Endothelial cell of umbilical vein (primary cell): ENCODE data around the gene RNF151. TPM values are rescaled to one million over a fixed set of nuclear protein-coding genes. Genes with fewer than 3 reads are reported as not detected.

ENCODE experiments used
- BruUV-seq: library from RNA; stranded (reverse); fragments of 400-500 nt; replicated peaks from 2 replicates; lab custom pipeline; 2021; lab: Mats Ljungman, UMichigan
- CTCF ChIA-PET: fragments of 300-600, 350-600 bp; sonication (Branson Sonifier 250); formaldehyde crosslinking; loops from one replicate; lab custom pipeline; 2021; ENCODE audit warnings: antibody characterized with exemption, inconsistent platforms; lab: Charles Lee
- POLR2A ChIA-PET: fragments of 300-600, 350-600 bp; sonication (Branson Sonifier 250); formaldehyde crosslinking; loops from one replicate; lab custom pipeline; 2021; ENCODE audit warnings: antibody characterized with exemption, inconsistent platforms; lab: Charles Lee
- DNase-seq: peaks from one replicate; pipeline ENCODE4 v3.0.0-alpha.2; 2011; ENCODE audit warnings: low read depth, low spot score
- FAIRE-seq: peaks from 2 replicates; lab custom pipeline; 2011; peaks lifted over from hg19 to GRCh38; lab: Jason Lieb, UNC
- H2AFZ ChIP-seq: 2 replicates; pipeline ENCODE4 v1.6.0; 2012; ENCODE audit warnings: low read depth, low read length, control low read depth, inconsistent platforms
- H3K27ac ChIP-seq: 2 replicates; pipeline ENCODE4 v1.5.1; 2011; ENCODE audit warnings: low read depth, mild to moderate bottlenecking, control low read depth, low read length, moderate library complexity; ENCODE audit not compliant: insufficient read depth
- H3K27me3 ChIP-seq, 2 experiments: 2 replicates each; pipeline versions ENCODE4 v1.6.0 to v1.6.1; 2011; ENCODE audit warnings: low read length in 2 of 2, mixed read lengths in 1 of 2; ENCODE audit not compliant: control insufficient read depth in 2 of 2, insufficient read depth in 2 of 2
- H3K36me3 ChIP-seq, 2 experiments: 2 replicates in 1 of 2; 3 replicates in 1 of 2; pipeline ENCODE4 v1.5.1; 2011; ENCODE audit warnings: low read length in 2 of 2, mild to moderate bottlenecking in 1 of 2, moderate library complexity in 1 of 2; ENCODE audit not compliant: control insufficient read depth in 2 of 2, insufficient read depth in 2 of 2; ENCODE audit errors: extremely low read depth in 1 of 2
- H3K4me1 ChIP-seq: 3 replicates; pipeline ENCODE4 v1.5.1; 2011; ENCODE audit warnings: mild to moderate bottlenecking, low read length; ENCODE audit not compliant: control insufficient read depth, insufficient read depth; ENCODE audit errors: extremely low read depth
- H3K4me2 ChIP-seq: 2 replicates; pipeline ENCODE4 v1.6.1; 2011; ENCODE audit warnings: low read length, control low read depth, mixed read lengths; ENCODE audit not compliant: insufficient read depth
- H3K4me3 ChIP-seq, 3 experiments: fragments of 200-600 bp in 1 of 3; sonication (generic), shearing (Covaris generic) in 1 of 3; replicated peaks in 1 of 3; 2 replicates each; pipeline ENCODE4 v1.5.1; 2011 to 2016; ENCODE audit warnings: control low read depth in 3 of 3, low read length in 3 of 3, mild to moderate bottlenecking in 2 of 3, inconsistent platforms in 1 of 3, low read depth in 1 of 3, moderate library complexity in 1 of 3; ENCODE audit not compliant: insufficient read depth in 1 of 3
- H3K79me2 ChIP-seq: 2 replicates; pipeline ENCODE4 v1.6.0; 2012; ENCODE audit warnings: low read length, inconsistent platforms; ENCODE audit not compliant: control insufficient read depth, insufficient read depth
- H3K9ac ChIP-seq: replicated peaks from 2 replicates; pipeline ENCODE3; 2011; ENCODE audit warnings: low read length, control low read depth; ENCODE audit not compliant: insufficient read depth; ENCODE audit errors: extremely low read depth
- H3K9me1 ChIP-seq: replicated peaks from 3 replicates; pipeline ENCODE4 v1.6.0; 2011; ENCODE audit warnings: mild to moderate bottlenecking, low read length; ENCODE audit not compliant: control insufficient read depth, insufficient read depth; ENCODE audit errors: extremely low read depth
- H3K9me3 ChIP-seq: replicated peaks from 2 replicates; pipeline ENCODE4 v1.5.1; 2012; ENCODE audit warnings: low read length, inconsistent platforms; ENCODE audit not compliant: control insufficient read depth, insufficient read depth
- H4K20me1 ChIP-seq: replicated peaks from 2 replicates; pipeline ENCODE3; 2011; ENCODE audit warnings: mild to moderate bottlenecking, low read length; ENCODE audit not compliant: control insufficient read depth, insufficient read depth; ENCODE audit errors: extremely low read depth
- EZH2 ChIP-seq: IDR thresholded peaks from 2 replicates; pipeline ENCODE4 v1.6.1; 2012; ENCODE audit warnings: borderline replicate concordance, low read depth, mild to moderate bottlenecking, moderate library complexity, low read length, inconsistent platforms; ENCODE audit not compliant: severe bottlenecking
- FOS ChIP-seq: IDR thresholded peaks from 2 replicates; pipeline ENCODE4 v1.6.1; 2011; ENCODE audit warnings: mild to moderate bottlenecking, low read length, moderate library complexity, borderline replicate concordance; ENCODE audit not compliant: insufficient read depth
- GATA2 ChIP-seq: IDR thresholded peaks from 2 replicates; pipeline ENCODE4 v1.7.0; 2011; ENCODE audit warnings: low read depth, mild to moderate bottlenecking, moderate library complexity, mixed read lengths, low read length; ENCODE audit not compliant: insufficient read length, insufficient read depth
- JUN ChIP-seq: IDR thresholded peaks from 2 replicates; pipeline ENCODE4 v1.6.1; 2011; ENCODE audit warnings: borderline replicate concordance, low read depth; ENCODE audit not compliant: insufficient read length, insufficient read depth
- MAX ChIP-seq: IDR thresholded peaks from 2 replicates; pipeline ENCODE4 v1.6.1; 2011; ENCODE audit not compliant: insufficient read depth, insufficient read length
- MYC ChIP-seq: IDR thresholded peaks from one replicate; pipeline ENCODE4 v1.6.1; 2011; ENCODE audit warnings: mild to moderate bottlenecking, low read depth, low read length
- POLR2A ChIP-seq: IDR thresholded peaks from 2 replicates; pipeline ENCODE4 v1.6.1; 2012; ENCODE audit warnings: low read depth, mild to moderate bottlenecking, control low read depth, low read length
- POLR2AphosphoS5 ChIP-seq: IDR thresholded peaks from 2 replicates; pipeline ENCODE4 v1.6.1; 2012; ENCODE audit warnings: low read depth, mild to moderate bottlenecking, control low read depth, low read length, moderate library complexity; ENCODE audit not compliant: insufficient read depth
- dilution Hi-C: fragments of 300-500 bp; cut with MboI; formaldehyde crosslinking; loops from one replicate; pipeline ENCODE4 v1.15.0; 2019; ENCODE audit warnings: low sequenced_read_pairs; ENCODE audit not compliant: extremely low pct_ligation_motif_present
- intact Hi-C: fragments of 100-400 bp; cut with micrococcal nuclease; formaldehyde crosslinking; loops from one replicate; pipeline ENCODE4 v1.10.0; 2022
- polyA plus RNA-seq, 4 experiments: library from polyadenylated mRNA; depleted of rRNA in 3 of 4; stranded (reverse) in 3 of 4; unstranded in 1 of 4; fragments of >200 nt; gene quantifications; 2 replicates each; pipeline versions ENCODE4 v1.2.1 to v1.2.3, GENCODE V29; 2011 to 2012; ENCODE audit warnings: missing spikeins in 1 of 4
- total RNA-seq: library from RNA; stranded (reverse); gene quantifications from 2 replicates; pipeline ENCODE4 v1.2.3, GENCODE V29; 2021
- TF ChIP-seq, protein P1 (sequence below), 2 donors: IDR thresholded peaks; 1 replicate in 1 of 2; 2 replicates in 1 of 2; pipeline ENCODE4 v1.5.1; 2011; ENCODE audit warnings: low read length in 2 of 2, mild to moderate bottlenecking in 2 of 2, moderate library complexity in 2 of 2, control low read depth in 1 of 2, inconsistent platforms in 1 of 2, low read depth in 1 of 2; ENCODE audit not compliant: insufficient read depth in 1 of 2; ENCODE audit errors: extremely low read depth in 1 of 2

RNF151 gene
- total and polyA plus RNA-seq, 2 donors (not counting 3 experiments of a cell fraction or from before 2014, with no cell fraction given) = not detected

DNA sequence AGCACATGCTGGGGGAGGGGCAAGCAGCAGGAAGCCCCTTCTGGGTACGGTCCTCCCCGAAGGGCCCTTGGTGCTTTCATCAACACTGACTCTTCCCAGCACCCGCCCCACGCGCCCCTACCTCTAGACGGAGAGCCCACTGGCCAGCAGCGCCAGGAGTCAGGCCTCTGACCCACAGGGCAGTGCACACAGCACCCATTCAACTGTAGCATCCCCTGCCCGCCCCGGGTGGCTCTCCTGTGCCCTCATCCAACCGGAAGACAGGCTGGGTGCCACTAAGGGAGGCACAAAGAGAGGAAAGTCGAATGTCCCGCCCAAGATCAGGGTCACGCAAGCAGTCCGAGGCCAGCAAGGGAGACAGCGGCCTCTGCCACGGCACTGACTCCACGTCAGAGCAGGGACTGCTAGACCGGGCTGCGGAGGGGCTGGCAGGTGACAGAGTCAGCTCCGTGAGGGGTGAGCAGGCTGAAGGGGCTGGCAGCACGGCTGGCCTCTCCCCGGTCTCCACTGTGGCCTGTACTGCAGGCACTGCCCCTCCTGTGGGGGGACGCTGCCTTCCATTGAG lies 33.5 kb upstream of the RNF151 start:
- BruUV-seq = no TSS peak
- Histone ChIP-seq H2AFZ (no peak overlapping the region), H3K27me3 (no peaks in the 10 kb centered on the region), H3K9me1 (no peaks in the 10 kb centered on the region), H3K79me2 (no peaks in the 10 kb centered on the region), H3K4me2 (no peak overlapping the region), H3K9me3 (no peaks in the 10 kb centered on the region), H3K27ac (no peak overlapping the region), H3K36me3 (peaks cover 0 to 1% of the 10 kb centered on the region in 2 experiments), H3K4me3 (no peak overlapping the region), H4K20me1 (no peaks in the 10 kb centered on the region), H3K4me1 (no peaks in the 10 kb centered on the region), H3K9ac (no peak overlapping the region)
- intact Hi-C loops = no loop called here
- DNase-seq (no peak), FAIRE-seq (no peak)
- dilution Hi-C loops = no loop called here
- ChIA-PET CTCF (no interaction called here), POLR2A (no interaction called here)
- TF ChIP-seq FOS = no peak

- Histone ChIP-seq H3K9me3 (no peaks in the 10 kb centered on the region), H3K36me3 (peaks cover 0 to 15% of the 10 kb centered on the region in 2 experiments), H4K20me1 (no peaks in the 10 kb centered on the region), H3K4me3 (no peak overlapping the region), H3K27ac (no peak overlapping the region), H3K79me2 (no peaks in the 10 kb centered on the region), H2AFZ (no peak overlapping the region), H3K4me1 (peaks cover 4% of the 10 kb centered on the region), H3K27me3 (no peaks in the 10 kb centered on the region), H3K9ac (no peak overlapping the region), H3K4me2 (no peak overlapping the region), H3K9me1 (no peaks in the 10 kb centered on the region)
- dilution Hi-C loops (no loop called here), intact Hi-C loops (no loop called here)
- DNase-seq (no peak), FAIRE-seq (no peak)
- ChIA-PET POLR2A (no interaction called here), CTCF (no interaction called here)
- TF ChIP-seq MAX (no peak), JUN (no peak), GATA2 (no peak), EZH2 (no peak), POLR2AphosphoS5 (no peak), POLR2A (no peak), FOS (no peak), MYC (no peak)
- TF ChIP-seq, protein P1, sequence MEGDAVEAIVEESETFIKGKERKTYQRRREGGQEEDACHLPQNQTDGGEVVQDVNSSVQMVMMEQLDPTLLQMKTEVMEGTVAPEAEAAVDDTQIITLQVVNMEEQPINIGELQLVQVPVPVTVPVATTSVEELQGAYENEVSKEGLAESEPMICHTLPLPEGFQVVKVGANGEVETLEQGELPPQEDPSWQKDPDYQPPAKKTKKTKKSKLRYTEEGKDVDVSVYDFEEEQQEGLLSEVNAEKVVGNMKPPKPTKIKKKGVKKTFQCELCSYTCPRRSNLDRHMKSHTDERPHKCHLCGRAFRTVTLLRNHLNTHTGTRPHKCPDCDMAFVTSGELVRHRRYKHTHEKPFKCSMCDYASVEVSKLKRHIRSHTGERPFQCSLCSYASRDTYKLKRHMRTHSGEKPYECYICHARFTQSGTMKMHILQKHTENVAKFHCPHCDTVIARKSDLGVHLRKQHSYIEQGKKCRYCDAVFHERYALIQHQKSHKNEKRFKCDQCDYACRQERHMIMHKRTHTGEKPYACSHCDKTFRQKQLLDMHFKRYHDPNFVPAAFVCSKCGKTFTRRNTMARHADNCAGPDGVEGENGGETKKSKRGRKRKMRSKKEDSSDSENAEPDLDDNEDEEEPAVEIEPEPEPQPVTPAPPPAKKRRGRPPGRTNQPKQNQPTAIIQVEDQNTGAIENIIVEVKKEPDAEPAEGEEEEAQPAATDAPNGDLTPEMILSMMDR (IDR thresholded peaks at IDR 0.05; ENCODE audit: extremely low read depth in 1 of 2, insufficient read depth in 1 of 2, low read depth in 1 of 2, low read length in 2 of 2) = no peak
- BruUV-seq = no TSS peak
Measured at GRCh38 chr16:1936945-1937479, 29.6 kb upstream of the RNF151 start.
